ENCODE results near the gene PGGHG.

The PGGHG gene

DNA sequence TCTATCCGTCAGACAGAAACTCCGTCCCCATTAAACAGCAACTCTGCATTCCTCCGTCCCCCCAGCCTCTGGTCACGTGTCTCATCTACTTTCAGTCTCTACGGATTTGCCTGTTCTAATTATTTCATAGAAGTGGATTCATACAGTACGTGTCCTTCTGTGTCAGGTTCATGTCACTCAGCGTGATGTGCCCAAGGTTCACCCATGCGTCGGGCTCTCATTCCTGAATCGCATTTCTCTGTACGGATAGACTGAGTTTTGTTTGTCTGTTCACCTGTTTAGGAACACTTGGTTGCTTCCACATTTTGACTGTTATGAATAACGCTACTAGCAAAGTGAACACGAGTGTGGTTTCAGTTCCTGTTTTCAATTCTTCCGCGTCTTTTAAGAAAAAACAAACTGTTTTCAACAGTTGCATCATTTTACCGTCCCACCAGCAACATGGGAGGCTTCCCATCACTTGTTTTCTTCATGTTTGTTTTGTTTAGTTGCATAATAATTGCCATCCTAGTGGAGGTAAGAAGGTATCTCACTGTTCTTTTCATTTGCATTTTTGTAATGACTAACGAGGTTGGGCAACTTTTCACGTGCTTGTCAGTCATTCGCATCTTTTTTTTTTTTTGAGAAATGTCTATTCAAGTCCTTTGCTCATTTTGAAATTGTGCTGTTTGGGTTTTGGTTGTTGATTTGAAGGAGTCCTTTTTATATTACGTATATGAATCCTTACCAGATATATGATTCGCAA is 19.6 kb upstream of the PGGHG start:
- DNase-seq, result no peak

DNA sequence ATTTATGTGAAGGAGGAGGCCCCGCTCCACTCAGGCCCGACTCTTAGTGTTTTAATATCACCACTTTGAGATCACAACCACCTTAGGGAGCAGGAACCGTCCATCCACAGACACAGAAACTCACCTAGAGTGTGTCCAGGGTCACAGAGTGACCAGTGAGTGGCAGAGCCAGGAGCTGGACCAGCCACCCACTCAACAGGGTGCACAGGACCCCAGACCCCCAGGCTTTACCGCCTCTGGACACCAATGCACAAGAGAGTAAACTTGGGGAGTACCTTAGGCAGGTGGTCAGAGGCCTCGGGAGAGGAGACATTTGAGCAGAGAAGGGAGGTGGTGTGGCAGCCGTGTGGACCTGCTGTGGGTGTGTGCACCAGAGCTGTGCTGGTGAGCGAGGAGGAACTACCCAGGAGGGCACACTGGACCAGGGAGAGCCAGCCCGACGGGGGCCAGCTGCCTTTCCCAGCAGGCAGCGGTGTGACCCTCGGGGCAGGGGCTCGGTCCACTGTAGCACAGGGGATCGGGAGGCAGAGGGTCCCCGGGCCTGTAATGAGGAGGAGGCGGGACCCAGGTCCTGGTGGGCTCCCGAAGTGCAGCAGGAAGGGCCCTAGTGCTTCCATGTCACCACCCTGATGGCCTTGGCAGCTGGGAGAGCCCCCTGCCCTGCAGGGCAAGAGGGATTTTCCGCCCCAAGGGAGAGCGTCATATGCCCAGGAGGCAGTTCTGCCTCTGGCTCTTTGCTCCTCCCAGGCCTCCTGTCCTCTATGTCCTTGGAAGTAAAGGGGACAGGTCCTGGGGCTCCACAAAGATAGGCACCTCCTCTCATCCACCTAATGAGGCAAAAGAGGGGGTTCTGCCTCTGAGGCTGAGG is 18.2 kb upstream of the PGGHG start:
- no peak for DNase-seq

DNA sequence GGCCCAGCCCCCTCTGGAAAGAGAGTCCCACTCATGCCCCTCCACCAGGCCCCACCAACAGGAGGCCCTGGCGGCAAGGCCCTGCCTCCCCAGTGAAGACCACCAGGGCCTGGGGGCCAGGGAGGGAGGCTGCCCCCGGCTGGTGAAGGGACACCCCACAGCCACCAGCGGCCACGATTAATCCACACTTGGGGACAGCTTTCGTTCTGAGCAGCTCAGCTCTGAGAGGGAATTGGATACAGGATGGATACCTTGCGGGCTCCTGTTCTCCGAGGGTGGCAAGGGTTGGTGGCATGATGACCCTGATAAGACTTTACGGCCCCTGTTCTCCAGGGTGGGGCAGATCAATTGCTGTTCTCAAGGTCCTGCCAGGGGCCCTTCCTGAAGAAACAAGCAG is 17.6 kb upstream of the PGGHG start:
- no peak for DNase-seq

DNA sequence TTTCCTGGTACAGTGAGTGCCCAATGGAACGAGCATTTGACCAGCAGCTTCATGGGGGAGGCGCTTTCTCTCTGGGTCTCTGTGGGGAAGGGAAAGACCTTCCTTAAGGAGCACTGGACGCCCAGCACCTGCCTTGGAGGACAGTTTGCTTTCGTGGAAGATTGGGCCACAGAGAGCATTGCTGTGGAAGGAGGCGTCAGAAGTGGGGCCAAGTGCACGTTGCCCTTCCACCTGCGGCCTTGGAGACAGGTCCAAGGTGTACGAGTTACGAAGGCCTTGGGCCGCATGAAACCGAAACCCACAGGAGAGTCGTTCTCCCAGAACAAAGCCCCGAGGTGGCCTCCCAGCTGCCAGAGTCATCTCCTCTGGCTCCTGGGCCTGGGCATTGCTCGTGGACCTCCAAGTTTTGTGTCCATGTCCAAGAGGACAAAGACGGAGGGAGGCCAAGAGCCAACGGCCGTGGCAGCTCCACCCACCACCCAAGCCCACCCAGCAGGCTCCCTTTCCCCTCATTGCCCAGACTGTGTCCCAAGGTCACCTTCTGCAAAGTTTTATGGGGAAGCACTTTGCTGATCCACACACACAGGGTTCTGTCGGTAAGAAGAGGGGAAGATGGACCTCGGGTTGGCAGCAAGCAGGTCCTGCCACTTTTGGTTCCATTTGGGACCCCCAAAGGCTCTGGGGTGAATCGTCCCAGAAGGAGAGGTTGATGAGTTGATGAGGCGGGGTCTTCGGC is 16.6 kb upstream of the PGGHG start:
- no peak for DNase-seq

DNA sequence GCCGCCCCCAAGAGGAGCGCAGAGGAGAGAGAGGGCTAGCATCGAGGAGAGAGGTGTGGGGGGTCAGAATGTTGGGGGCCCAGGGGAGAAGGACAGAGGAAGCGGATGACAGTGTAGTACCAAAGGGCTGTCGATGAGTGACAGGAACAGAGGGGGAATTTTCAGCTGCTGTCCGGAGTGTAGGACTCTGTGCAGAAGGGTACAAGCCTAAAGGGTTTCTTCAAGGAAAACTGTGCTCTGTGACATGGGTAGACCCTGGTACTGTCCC is 16.1 kb upstream of the PGGHG start:
- DNase-seq, result peak; percentile 7

DNA sequence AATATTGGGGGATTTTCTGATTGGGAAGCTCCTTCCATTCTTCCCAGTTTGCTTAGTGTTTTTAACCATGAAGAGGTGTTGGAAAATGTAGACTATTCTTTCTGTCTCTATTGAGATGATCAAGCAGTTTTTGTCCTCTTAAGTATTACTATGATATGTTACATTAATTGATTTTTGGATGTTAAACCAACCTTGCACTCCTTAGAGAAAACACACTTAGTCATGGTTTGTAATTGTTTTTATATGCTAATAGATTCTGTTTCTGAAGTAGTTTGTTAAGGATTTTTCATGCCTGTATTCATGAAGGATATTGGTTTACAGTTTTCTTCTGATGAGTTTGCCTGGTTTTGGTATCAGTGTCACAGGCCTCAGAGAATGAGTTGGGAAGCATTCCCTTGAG is 12.7 kb upstream of the PGGHG start:
- no peak for DNase-seq

DNA sequence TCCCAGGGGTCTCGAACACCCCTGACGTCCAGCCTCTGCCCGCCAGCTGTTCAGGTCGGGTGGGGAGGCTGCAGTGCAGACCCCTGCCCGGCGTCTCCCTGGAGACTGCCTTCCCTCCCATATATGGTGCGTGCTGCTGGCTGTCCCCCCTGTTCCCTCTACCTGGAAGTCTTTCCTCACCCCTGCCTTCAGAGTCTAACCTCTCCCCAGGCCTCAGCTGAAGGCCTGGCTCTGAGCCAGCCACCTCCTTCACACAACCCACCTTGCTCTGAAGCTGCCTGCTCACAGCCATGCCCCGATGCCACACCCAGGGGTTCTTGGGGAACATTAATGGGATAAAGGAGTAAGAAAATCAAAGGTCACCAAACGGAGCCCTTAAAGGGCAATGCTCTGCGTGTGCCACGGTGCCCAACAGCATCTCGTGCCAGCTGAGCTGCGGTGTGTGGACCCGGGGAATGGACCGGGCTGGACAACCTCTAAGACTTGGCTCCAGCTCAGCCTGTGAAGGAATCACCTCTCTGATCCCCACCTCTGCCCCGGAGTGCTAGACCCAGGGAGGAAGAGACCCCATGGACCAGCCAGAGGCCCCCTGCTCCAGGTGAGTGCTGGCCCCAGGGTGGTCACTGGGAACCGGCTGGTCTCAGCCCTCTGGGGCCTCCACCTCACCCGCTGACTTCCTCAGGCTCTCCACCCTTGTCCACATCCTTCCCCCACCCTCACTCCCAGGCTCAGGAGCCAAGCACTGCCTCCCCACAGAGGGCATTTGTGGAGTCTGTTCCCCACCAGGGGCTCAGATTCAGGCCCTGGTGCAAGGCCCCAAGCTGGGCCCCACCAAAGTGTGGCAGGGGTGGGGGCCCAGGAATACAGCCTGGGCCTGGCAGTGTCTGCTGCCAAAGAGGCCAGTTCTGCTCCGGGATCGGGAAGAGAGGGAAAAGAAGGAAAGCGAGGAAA is 10.7 kb upstream of the PGGHG start, which contains the start of gene NLRP6:
Gene NLRP6, plus strand, starts transcription at position 407 of the 951 bp plus-strand sequence. Its CDS starts 163 bp downstream, at position 570.
- DNase-seq, result peak; percentile 36

DNA sequence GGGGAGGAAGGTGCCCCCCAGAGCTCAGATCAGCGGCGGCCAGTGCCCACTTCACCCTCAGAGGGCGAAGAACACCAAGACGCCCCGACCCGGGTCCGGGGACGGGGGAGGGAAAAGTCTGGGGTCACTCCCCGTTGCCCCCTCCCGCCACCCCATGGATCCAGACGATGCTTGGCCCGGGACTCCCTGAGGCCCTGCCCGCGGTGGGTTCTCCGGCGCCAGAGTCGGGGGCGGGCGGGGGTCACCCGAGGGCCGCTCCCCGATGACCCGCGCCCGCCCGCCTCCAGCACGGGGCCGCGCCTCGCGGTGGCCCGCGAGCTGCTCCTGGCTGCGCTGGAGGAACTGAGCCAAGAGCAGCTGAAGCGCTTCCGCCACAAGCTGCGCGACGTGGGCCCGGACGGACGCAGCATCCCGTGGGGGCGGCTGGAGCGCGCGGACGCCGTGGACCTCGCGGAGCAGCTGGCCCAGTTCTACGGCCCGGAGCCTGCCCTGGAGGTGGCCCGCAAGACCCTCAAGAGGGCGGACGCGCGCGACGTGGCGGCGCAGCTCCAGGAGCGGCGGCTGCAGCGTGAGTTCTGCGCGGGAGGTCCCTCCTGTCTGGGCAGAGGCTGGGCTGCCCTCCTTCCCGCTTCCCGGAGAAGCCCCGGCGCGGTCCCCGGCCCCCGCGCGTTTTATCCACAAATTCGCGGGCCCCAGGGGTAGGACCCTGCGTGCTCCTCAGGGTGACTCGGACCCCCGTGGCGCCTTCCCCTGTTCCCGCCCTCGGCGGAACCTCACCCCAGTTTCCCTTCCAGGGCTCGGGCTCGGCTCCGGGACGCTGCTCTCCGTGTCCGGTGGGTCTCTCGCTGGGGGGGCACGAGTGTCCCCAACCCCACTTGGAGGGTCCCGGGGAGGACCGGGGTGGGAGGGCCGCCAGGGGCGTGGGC is 9.6 kb upstream of the PGGHG start:
- DNase-seq, result no peak

DNA sequence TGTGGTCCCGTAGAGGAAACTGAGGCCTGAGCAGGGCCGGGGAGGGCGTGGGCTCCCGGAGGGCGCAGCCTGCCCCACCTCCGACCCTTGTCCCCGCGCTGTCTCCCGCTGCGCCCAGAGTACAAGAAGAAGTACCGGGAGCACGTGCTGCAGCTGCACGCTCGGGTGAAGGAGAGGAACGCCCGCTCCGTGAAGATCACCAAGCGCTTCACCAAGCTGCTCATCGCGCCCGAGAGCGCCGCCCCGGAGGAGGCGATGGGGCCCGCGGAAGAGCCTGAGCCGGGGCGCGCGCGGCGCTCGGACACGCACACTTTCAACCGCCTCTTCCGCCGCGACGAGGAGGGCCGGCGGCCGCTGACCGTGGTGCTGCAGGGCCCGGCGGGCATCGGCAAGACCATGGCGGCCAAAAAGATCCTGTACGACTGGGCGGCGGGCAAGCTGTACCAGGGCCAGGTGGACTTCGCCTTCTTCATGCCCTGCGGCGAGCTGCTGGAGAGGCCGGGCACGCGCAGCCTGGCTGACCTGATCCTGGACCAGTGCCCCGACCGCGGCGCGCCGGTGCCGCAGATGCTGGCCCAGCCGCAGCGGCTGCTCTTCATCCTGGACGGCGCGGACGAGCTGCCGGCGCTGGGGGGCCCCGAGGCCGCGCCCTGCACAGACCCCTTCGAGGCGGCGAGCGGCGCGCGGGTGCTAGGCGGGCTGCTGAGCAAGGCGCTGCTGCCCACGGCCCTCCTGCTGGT is 8.8 kb upstream of the PGGHG start:
- no peak for DNase-seq

DNA sequence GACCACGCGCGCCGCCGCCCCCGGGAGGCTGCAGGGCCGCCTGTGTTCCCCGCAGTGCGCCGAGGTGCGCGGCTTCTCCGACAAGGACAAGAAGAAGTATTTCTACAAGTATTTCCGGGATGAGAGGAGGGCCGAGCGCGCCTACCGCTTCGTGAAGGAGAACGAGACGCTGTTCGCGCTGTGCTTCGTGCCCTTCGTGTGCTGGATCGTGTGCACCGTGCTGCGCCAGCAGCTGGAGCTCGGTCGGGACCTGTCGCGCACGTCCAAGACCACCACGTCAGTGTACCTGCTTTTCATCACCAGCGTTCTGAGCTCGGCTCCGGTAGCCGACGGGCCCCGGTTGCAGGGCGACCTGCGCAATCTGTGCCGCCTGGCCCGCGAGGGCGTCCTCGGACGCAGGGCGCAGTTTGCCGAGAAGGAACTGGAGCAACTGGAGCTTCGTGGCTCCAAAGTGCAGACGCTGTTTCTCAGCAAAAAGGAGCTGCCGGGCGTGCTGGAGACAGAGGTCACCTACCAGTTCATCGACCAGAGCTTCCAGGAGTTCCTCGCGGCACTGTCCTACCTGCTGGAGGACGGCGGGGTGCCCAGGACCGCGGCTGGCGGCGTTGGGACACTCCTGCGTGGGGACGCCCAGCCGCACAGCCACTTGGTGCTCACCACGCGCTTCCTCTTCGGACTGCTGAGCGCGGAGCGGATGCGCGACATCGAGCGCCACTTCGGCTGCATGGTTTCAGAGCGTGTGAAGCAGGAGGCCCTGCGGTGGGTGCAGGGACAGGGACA is 8.0 kb upstream of the PGGHG start:
- DNase-seq, result no peak

DNA sequence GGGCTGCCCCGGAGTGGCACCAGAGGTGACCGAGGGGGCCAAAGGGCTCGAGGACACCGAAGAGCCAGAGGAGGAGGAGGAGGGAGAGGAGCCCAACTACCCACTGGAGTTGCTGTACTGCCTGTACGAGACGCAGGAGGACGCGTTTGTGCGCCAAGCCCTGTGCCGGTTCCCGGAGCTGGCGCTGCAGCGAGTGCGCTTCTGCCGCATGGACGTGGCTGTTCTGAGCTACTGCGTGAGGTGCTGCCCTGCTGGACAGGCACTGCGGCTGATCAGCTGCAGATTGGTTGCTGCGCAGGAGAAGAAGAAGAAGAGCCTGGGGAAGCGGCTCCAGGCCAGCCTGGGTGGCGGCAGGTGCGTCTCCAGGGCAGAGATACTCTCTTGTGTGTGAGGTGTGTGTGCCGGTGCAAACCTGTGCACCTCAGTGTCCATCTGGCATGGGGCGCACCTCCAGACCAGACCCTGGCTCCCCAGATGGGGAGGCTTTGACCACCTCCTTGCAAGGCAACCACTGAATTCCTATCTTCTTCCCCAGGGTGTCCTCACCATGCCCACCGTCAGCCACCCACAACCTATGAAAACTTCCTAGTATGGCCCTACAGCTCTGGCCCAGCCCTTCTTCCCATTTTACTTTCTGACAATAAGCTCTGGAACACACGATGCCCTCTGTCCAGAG is 7.3 kb upstream of the PGGHG start:
- no peak for DNase-seq

DNA sequence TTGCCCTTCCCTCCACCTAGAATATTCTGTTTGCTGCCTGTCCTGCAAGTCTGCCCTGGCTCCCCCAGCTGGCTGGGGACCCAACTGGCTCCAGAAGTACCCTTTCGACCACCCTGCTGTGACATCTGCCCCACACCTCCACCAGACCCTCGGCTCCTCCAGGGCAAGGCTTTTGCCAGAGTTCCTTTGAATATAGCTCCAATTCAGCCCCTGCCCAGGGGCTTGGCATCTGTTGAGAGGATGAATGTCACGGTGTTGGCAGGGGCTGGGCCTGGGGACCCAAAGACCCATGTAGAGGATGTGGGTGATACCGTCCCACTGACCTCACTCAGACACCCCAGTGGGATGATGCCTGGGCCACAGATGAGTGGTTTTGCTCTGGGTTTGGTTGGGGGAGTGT is 6.8 kb upstream of the PGGHG start:
- DNase-seq, result no peak

DNA sequence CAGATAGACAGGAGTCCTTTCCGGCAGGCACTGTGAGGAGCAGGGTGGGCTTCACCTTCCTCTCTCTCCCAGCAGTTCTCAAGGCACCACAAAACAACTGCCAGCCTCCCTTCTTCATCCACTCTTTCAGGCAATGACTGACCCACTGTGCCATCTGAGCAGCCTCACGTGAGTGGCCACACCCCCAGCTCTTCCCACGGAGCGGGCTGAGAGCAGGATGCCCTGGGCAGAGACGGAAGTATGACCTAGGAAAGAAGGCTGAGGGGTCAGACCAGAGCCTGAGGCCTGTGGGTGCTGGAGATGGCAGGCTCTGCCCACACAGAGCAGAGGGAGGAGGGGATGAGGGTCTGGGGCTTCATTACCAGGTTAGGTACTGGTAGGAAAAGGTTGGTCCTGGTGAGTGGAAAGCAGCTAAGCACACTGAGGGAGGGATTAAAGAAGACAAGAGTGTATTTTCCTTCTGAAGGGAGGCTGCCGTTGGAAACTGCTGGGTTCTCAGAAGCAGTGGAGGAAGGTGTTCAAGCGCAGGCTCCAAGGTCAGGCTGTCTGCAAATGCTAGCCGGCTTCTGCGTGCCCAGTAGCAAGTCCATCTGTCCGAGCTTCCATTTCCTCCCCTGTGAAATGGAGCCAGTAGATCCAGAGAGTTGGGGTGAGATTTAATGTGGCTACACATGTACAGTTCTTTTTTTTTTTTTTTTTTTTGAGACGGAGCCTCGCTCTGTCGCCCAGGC is 6.1 kb upstream of the PGGHG start:
- DNase-seq, result no peak

DNA sequence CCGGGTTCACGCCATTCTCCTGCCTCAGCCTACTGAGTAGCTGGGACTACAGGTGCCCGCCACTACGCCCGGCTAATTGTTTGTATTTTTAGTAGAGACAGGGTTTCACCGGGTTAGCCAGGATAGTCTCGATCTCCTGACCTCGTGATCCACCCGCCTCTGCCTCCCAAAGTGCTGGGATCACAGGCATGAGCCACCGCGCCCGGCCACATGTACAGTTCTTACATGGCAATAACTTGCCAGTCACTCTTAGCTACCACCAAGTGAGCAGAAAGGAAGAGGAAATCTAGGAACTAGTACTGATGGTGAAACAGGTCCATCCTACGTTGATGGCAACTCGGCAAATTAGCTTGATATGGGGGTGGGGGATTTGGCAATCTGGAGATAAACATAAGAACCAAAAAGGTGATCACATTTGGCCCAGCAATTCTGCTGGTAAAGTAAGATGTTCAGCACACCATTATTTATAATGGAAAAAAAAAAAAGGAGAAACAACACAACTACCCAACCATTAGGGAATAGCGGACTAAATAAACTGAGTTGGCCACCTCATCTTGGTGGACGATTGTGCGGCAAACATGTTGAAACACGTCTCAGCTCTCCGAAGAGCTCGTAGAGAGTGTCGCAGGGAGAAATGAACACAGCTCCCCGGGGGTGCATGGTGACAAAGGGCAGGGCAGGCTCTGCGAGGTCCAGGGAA is 5.4 kb upstream of the PGGHG start:
- no peak for DNase-seq

DNA sequence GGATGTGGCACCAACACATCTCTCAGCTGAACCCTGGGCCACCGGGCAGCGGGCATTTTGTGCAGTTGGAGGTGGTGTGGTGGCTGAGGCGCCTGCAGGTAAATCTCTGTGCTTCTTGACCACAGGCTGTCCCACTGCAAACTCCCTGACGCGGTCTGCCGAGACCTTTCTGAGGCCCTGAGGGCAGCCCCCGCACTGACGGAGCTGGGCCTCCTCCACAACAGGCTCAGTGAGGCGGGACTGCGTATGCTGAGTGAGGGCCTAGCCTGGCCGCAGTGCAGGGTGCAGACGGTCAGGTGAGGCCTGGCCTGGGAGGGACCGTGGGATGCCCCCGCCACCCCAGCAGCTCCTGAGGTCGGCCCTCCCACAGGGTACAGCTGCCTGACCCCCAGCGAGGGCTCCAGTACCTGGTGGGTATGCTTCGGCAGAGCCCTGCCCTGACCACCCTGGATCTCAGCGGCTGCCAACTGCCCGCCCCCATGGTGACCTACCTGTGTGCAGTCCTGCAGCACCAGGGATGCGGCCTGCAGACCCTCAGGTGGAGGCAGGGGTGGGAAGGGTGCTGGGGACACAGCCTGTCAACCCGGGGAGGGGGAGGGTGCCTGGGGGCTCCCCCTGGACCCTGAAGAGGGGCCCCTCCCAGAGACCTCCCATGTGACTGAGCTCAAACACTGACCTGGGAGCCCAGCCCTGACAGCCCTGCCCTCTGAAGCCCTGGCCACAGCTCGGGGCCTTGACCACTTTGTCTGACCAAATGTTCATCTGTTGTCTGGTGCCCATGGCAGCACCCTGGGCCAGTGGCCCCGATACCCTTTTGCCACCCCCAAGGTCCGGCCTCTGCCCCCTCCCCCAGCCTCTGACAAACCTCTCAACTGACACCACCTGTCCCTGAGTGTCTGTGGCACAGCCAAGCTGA is 4.6 kb upstream of the PGGHG start:
- peak; percentile 56 for DNase-seq

DNA sequence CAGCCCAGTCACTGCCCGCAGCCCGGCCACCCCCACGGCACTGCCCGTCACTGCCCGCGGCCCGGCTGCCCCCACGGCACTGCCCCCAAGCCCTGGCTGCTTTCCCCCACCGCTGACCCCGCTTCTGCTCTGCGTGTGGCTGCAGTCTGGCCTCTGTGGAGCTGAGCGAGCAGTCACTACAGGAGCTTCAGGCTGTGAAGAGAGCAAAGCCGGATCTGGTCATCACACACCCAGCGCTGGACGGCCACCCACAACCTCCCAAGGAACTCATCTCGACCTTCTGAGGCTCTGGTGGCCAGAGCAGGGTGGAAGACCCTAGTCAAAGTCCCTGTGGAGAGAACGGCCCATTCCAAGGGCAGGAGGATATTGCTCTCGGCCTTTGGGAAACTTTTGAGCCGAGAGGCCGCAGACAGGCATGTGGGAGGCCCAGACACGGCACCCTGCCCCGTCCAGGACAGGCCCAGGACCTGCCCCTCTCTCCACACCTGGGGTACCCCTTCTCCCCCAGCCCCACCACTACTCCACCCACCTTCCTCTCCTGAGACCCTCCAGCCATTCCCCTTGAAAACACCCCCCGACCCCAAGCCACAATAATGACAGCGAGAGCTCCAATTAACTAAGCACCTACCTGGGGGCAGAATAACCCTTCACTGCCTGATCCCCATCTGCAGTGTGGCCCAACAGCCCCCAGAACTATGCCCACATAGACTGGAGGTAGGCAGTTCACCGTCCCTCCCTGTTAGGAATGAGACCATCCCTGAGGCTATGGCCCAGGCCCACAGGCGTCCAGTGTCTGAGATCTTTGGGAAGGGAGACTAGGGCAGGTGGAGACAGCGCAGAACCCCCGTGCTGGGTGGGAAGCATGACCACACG is 3.7 kb upstream of the PGGHG start:
- DNase-seq, result no peak
